BE2C (cell line): ENCODE measurements around the gene ATP2C2.

ENCODE experiments used
- DNase-seq: peaks from one replicate; pipeline ENCODE4 v3.0.0-alpha.2; 2020
- H3K27me3 ChIP-seq: fragments of 250-450 bp; sonication (Bioruptor Pico); 2 replicates; pipeline ENCODE4 v1.5.1; 2020; ENCODE audit warnings: mild to moderate bottlenecking
- H3K36me3 ChIP-seq: fragments of 250-450 bp; sonication (Bioruptor Pico); 2 replicates; pipeline ENCODE4 v1.5.1; 2020; ENCODE audit warnings: mild to moderate bottlenecking
- H3K4me1 ChIP-seq: fragments of 250-450 bp; sonication (Bioruptor Pico); 2 replicates; pipeline ENCODE4 v1.5.1; 2020
- H3K4me3 ChIP-seq: 2 replicates; pipeline ENCODE4 v1.5.1; 2011; ENCODE audit warnings: low read depth, low read length
- H3K9me3 ChIP-seq: fragments of 250-450 bp; sonication (Bioruptor Pico); 2 replicates; pipeline ENCODE4 v1.5.1; 2020
- TF ChIP-seq, protein P1 (sequence below): IDR thresholded peaks from 2 replicates; pipeline ENCODE4 v1.5.1; 2012; ENCODE audit warnings: mild to moderate bottlenecking, low read depth, low read length

The ATP2C2 gene

DNA sequence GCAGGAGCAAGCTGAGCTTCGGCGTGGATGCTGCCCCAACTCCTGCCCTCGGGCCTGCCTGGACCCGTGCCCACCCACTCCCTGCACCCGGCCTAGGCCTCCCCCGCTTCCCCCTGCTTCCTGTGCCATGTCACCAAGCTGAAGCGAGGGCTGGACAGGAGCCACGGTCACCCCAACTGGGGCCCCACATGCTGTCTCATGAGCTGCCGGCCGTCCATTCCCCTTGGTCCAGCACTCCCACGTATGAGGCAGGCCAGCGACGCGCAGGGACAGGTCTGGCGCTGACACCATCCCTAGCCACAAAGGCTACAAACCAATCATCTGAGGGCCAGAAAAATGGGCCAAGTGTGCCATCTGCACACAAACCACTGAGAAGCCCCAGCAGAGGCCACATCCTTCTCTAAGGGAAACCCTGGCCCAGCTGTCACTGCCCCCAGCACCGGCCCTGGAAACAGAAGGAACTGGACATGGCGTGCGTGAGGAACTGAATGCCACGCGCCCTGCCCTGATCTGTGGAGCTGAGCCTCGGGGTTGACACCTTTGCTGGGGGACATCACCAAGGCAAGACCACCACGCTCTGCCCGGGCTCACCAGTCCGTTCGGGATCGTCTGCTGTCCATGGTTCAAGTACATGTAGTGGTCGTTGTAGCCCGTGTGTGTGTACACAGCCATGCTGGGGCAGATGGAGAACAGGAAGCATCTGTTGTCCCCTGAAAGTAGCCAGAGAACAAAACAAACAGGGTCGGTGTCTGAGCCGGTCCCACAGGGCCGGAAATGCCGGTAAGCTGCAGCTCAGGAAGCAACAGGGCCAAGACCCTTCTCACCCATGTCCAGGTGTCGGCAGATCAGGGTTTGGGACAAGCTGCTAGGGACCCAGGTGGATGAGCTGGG is 113.9 kb downstream of the ATP2C2 start:
- Histone ChIP-seq H3K4me3 (no peak overlapping the region), H3K36me3 (no peaks in the 10 kb centered on the region), H3K9me3 (no peaks in the 10 kb centered on the region), H3K4me1 (no peaks in the 10 kb centered on the region), H3K27me3 (no peaks in the 10 kb centered on the region)
- TF ChIP-seq, protein P1, sequence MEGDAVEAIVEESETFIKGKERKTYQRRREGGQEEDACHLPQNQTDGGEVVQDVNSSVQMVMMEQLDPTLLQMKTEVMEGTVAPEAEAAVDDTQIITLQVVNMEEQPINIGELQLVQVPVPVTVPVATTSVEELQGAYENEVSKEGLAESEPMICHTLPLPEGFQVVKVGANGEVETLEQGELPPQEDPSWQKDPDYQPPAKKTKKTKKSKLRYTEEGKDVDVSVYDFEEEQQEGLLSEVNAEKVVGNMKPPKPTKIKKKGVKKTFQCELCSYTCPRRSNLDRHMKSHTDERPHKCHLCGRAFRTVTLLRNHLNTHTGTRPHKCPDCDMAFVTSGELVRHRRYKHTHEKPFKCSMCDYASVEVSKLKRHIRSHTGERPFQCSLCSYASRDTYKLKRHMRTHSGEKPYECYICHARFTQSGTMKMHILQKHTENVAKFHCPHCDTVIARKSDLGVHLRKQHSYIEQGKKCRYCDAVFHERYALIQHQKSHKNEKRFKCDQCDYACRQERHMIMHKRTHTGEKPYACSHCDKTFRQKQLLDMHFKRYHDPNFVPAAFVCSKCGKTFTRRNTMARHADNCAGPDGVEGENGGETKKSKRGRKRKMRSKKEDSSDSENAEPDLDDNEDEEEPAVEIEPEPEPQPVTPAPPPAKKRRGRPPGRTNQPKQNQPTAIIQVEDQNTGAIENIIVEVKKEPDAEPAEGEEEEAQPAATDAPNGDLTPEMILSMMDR: no peak
- no peak for DNase-seq

DNA sequence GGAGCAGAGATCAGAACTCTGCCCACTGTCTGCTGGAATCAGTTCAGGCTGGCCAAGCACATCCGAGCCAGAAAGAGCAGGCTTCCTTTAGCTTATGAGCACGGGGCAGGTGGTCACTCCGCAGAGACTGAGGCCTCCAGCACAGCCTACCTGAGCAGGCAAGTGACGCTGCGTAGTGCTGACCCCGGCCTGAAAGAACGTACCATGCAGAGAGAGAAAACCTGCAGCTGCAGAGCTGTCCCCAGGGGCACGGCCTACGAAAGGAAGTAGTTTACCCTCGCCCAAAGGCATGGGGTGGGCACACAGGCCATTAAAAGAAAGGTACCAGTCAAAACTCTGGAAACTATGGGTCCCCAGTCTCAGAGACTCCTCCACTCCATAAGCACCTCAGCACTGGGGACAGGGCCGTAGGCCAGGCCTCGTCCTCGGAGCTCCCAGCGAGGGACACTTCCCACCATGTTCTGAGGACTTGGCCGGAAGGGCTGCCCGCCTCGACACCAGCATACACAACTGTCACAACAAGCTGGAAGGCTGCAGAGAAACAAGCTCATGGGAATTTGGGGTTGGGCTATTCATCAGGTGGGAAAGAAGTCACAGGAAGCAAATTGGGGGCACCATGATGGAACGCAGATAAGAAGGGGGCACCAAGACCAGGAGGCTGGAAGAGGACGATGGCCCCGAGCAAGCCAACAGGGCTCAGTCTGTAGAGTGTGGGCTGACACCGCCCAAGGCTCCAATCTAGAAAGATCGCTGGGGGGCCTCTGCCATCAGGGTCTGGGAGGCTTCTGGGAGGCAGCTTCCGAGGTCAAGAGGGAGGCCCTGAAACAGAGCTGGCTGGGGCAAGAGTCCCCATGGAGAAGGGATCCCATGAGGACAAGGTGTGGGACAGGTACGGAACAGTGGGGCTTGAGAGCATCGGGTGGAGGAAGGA is 114.9 kb downstream of the ATP2C2 start:
- DNase-seq: no peak
- Histone ChIP-seq H3K4me3 (no peak overlapping the region), H3K4me1 (no peaks in the 10 kb centered on the region), H3K9me3 (no peaks in the 10 kb centered on the region), H3K27me3 (no peaks in the 10 kb centered on the region), H3K36me3 (no peaks in the 10 kb centered on the region)
- TF ChIP-seq, protein P1: no peak

DNA sequence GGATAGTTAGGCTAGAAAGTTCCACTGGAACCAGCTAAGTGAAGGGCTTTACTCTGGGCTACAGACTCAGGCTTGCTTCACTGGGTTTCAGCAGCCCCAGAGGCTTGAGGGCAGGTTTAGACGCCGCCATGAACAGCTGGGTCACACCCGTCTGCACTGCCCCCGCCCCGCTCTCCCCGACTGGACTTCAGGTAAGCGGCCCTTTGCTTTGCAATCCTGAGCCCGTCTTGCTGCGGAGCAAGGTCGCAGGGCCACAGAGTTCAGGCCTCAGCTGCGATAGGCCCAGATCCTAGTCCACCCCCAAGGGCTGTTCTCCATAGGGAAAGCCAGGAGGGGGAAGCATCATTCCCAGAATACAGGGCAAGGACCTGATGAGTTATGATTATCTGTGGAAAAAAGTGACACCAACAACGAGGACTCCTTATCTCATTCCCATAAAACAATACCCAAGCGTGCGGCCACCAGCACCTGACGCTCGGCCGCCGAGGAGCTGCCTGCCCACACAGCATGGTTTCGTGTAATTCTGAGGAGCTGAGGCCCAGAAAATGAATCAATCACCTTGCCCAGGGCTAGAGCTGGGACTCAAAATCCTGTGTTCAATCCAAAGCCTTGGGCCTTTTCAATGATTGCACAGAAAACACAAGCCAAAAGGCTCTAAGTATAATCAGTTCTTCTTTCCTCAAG is 115.7 kb downstream of the ATP2C2 start:
- Histone ChIP-seq H3K9me3 (no peaks in the 10 kb centered on the region), H3K36me3 (no peaks in the 10 kb centered on the region), H3K4me1 (no peaks in the 10 kb centered on the region), H3K27me3 (no peaks in the 10 kb centered on the region), H3K4me3 (no peak overlapping the region)
- TF ChIP-seq, protein P1: no peak
- DNase-seq: no peak

DNA sequence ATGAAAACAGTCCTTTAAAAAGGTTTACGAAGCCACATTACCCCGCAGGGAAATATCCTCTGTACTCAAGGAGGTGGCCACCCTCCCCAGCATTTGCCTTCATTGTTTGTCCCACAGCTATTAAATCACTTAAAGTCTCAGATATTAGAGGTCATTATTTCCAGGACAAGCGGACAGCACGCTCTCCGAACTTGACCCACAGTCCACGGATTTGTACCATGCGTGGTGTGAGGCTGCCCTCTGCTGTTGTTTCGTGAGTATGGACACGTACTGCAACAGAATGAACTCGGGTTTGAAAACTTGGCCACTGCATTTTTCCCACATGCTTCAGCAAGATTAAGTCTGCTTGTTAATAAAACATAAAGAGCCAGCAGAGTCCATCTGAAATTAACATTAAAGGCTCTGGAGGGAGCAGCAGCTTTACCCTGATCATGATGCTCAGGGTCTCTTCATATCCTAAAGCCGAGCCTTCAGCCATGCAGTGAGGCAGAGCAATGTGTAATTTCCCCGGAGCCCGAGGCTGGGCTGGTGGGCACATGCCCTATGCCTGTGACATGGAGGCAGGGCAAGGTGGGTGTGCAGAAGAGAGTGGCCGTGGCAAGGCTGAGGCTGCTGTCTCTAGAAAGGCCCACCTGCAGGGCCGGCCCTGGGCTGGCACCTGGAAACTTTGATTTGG is 116.4 kb downstream of the ATP2C2 start:
- H3K4me1 ChIP-seq: no peaks in the 10 kb centered on the region
- no peaks in the 10 kb centered on the region for H3K27me3 ChIP-seq
- H3K9me3 ChIP-seq: no peaks in the 10 kb centered on the region
- no peak overlapping the region for H3K4me3 ChIP-seq
- TF ChIP-seq, protein P1: peak; percentile 95
- DNase-seq: peak; percentile 68
- no peaks in the 10 kb centered on the region for H3K36me3 ChIP-seq

DNA sequence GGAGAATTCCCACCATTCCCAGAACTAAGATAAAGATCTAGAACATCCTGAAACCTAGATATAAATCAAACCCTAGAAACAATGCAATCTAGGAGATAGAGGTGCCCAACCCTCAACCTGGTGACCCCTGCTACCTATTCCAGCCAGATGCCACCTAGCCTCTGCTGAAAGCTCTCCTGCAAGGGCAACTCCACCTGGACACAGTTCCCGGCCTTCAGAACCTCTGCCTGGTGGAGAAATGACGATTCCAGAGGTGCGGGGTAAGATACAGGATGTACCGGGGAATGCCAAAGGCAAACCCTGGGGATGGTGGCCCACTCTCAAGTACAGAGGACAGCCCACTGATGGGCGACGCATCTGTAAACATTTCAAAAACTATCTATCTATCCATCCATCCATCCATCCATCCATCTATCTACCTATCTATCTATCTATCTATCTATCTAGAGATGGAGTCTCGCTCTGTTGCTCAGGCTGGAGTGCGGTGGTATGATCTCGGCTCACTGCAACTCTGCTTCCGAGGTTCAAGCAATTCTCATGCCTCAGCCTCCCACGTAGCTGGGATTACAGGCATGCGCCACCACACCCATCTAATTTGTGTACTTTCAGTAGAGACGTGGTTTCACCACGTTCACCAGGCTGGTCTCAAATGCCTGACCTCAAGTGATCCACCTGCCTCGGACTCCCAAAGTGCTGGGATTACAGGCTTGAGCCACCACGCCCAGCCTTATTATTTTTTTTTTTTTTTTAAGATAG is 117.1 kb downstream of the ATP2C2 start:
- H3K27me3 ChIP-seq: no peaks in the 10 kb centered on the region
- no peaks in the 10 kb centered on the region for H3K4me1 ChIP-seq
- TF ChIP-seq, protein P1: no peak
- no peak for DNase-seq
- no peaks in the 10 kb centered on the region for H3K36me3 ChIP-seq
- H3K4me3 ChIP-seq: no peak overlapping the region
- H3K9me3 ChIP-seq: no peaks in the 10 kb centered on the region
